Measurements from ENCODE around the gene DLGAP1.

The DLGAP1 gene

GRCh38 chr18:3592864-3593263 lies 862.2 kb downstream of the DLGAP1 start:
- no peak for TF ChIP-seq CTCF (IDR thresholded peaks at IDR 0.05; ENCODE audit: insufficient read depth, low read length, poor library complexity, severe bottlenecking)
- no peaks in the 10 kb centered on the region for H3K27me3 ChIP-seq (replicated peaks; ENCODE audit: control insufficient read depth, insufficient read depth, low read length)
- H3K4me3 ChIP-seq (replicated peaks; ENCODE audit: low read depth, low read length) = no peak overlapping the region
- no peak for DNase-seq (ENCODE audit: extremely low read depth, insufficient read length)
- H3K36me3 ChIP-seq (ENCODE audit: control insufficient read depth, insufficient read depth, low read length) = no peaks in the 10 kb centered on the region

GRCh38 chr18:3590096-3590630 lies 864.9 kb downstream of the DLGAP1 start:
- no peak for DNase-seq (ENCODE audit: extremely low read depth, insufficient read length)
- no peak for TF ChIP-seq CTCF (IDR thresholded peaks at IDR 0.05; ENCODE audit: insufficient read depth, low read length, poor library complexity, severe bottlenecking)
- Histone ChIP-seq H3K27me3 (replicated peaks; ENCODE audit: control insufficient read depth, insufficient read depth, low read length) (no peaks in the 10 kb centered on the region), H3K36me3 (ENCODE audit: control insufficient read depth, insufficient read depth, low read length) (no peaks in the 10 kb centered on the region), H3K4me3 (replicated peaks; ENCODE audit: low read depth, low read length) (no peak overlapping the region)

- DNase-seq (ENCODE audit: extremely low read depth, insufficient read length) = no peak
- peak; percentile 71 for TF ChIP-seq CTCF (IDR thresholded peaks at IDR 0.05; ENCODE audit: insufficient read depth, low read length, poor library complexity, severe bottlenecking)
- no peaks in the 10 kb centered on the region for H3K36me3 ChIP-seq (ENCODE audit: control insufficient read depth, insufficient read depth, low read length)
- no peak overlapping the region for H3K4me3 ChIP-seq (replicated peaks; ENCODE audit: low read depth, low read length)
- H3K27me3 ChIP-seq (replicated peaks; ENCODE audit: control insufficient read depth, insufficient read depth, low read length) = no peaks in the 10 kb centered on the region
Measured at GRCh38 chr18:3585656-3586509, 869.2 kb downstream of the DLGAP1 start.

- no peak overlapping the region for H3K4me3 ChIP-seq (replicated peaks; ENCODE audit: low read depth, low read length)
- DNase-seq (ENCODE audit: extremely low read depth, insufficient read length) = no peak
- no peaks in the 10 kb centered on the region for H3K36me3 ChIP-seq (ENCODE audit: control insufficient read depth, insufficient read depth, low read length)
- TF ChIP-seq CTCF (IDR thresholded peaks at IDR 0.05; ENCODE audit: insufficient read depth, low read length, poor library complexity, severe bottlenecking) = no peak
- H3K27me3 ChIP-seq (replicated peaks; ENCODE audit: control insufficient read depth, insufficient read depth, low read length) = no peaks in the 10 kb centered on the region
Measured at GRCh38 chr18:3584897-3585460, 870.1 kb downstream of the DLGAP1 start.

GRCh38 chr18:3584266-3584861 lies 870.7 kb downstream of the DLGAP1 start:
- H3K36me3 ChIP-seq (ENCODE audit: control insufficient read depth, insufficient read depth, low read length) = no peaks in the 10 kb centered on the region
- no peak for DNase-seq (ENCODE audit: extremely low read depth, insufficient read length)
- H3K4me3 ChIP-seq (replicated peaks; ENCODE audit: low read depth, low read length) = no peak overlapping the region
- no peaks in the 10 kb centered on the region for H3K27me3 ChIP-seq (replicated peaks; ENCODE audit: control insufficient read depth, insufficient read depth, low read length)
- no peak for TF ChIP-seq CTCF (IDR thresholded peaks at IDR 0.05; ENCODE audit: insufficient read depth, low read length, poor library complexity, severe bottlenecking)

Measured in GM06990 (cell line).